ENCODE data around the gene ARSB.
A peak's percentile ranks its signal among the peaks of the same experiment; 100 is the strongest.

Gene ARSB

DNA sequence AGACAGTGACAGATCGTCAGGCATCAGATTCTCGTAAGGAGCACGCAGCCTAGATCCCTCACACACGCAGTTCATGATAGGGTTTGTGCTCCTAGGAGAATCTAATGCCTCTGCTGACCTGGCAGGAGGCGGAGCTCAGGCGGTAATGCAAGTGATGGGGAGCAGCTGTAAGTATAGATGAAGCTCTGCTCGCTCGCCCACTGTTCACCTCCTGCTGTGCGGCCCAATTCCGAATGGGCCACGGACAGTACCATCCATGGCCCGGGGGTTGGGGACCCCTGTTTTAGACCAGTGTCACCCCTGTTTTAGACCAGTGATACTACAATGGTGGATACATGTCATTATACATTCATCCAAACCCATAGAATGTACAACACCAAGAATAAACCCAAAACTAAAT is 4.0 kb upstream of the ARSB start:
- Histone ChIP-seq H4K91ac (ENCODE audit: low read depth, low read length) (no peak overlapping the region), H2BK5ac (ENCODE audit: low read depth, low read length, poor library complexity) (no peak overlapping the region), H3K4me1 (ENCODE audit: control insufficient read depth in 1 of 2, insufficient read depth in 2 of 2, low read length in 2 of 2) (peaks cover 2 to 4% of the 10 kb centered on the region in 2 experiments), H3K27me3 (ENCODE audit: insufficient read depth, low read length) (no peaks in the 10 kb centered on the region), H3K18ac (ENCODE audit: low read length) (no peak overlapping the region), H3K9ac (ENCODE audit: low read length) (no peak overlapping the region), H3K4me3 (ENCODE audit: low read depth, low read length) (no peak overlapping the region), H4K8ac (ENCODE audit: low read depth, low read length) (no peak overlapping the region), H2AFZ (ENCODE audit: insufficient read depth, low read length, poor library complexity) (no peak overlapping the region), H3K9me3 (ENCODE audit: insufficient read depth, low read depth, low read length) (no peaks in the 10 kb centered on the region), H3K79me2 (ENCODE audit: control insufficient read depth, insufficient read depth, low read length, poor library complexity) (peaks cover 4% of the 10 kb centered on the region), H3K27ac (ENCODE audit: low read depth, low read length) (no peak overlapping the region), H3K4ac (ENCODE audit: low read depth, low read length) (no peak overlapping the region), H3K23ac (ENCODE audit: low read length) (no peak overlapping the region), H3K14ac (ENCODE audit: low read length) (no peak overlapping the region), H2BK120ac (ENCODE audit: insufficient read depth, low read length, poor library complexity) (no peak overlapping the region), H3K36me3 (ENCODE audit: control insufficient read depth in 1 of 2, insufficient read depth in 2 of 2, low read length in 2 of 2) (no peaks in the 10 kb centered on the region), H3K79me1 (ENCODE audit: low read length) (peaks cover 9% of the 10 kb centered on the region), H3K4me2 (ENCODE audit: low read length) (no peak overlapping the region), H2BK12ac (ENCODE audit: low read length) (no peak overlapping the region), H2AK5ac (ENCODE audit: low read length) (no peak overlapping the region), H4K12ac (ENCODE audit: low read depth, low read length) (no peak overlapping the region)
- no peak for DNase-seq
- WGBS (ENCODE audit: extremely low coverage, insufficient coverage, insufficient read length), result no CpG with 5 or more reads among the region's 12 CpGs

DNA sequence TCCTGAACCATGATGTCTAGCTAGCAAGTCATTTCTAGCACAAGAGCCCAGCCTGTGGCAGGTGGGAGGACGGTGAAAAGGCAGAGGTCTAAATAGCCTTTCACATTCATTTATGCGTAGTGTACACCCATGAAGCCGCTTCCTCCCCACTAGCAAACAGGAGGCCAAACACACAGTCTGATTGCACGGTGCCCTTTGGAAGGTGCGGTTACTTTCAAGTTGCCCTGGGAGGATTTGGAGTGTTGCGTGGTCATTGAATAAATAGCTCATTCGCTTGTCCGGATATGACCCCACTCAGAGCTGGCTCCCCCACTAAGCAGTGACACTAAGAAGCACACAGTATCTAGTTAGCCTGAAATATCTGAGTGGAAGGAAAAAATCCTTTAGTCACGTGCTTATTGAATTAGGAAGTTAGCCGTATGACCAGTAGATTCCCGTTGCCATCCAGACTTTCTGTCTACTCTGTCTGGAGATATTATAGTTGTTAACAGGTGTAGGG is 664 bp upstream of the ARSB start:
- H3K9ac ChIP-seq (ENCODE audit: low read length), result no peak overlapping the region

DNA sequence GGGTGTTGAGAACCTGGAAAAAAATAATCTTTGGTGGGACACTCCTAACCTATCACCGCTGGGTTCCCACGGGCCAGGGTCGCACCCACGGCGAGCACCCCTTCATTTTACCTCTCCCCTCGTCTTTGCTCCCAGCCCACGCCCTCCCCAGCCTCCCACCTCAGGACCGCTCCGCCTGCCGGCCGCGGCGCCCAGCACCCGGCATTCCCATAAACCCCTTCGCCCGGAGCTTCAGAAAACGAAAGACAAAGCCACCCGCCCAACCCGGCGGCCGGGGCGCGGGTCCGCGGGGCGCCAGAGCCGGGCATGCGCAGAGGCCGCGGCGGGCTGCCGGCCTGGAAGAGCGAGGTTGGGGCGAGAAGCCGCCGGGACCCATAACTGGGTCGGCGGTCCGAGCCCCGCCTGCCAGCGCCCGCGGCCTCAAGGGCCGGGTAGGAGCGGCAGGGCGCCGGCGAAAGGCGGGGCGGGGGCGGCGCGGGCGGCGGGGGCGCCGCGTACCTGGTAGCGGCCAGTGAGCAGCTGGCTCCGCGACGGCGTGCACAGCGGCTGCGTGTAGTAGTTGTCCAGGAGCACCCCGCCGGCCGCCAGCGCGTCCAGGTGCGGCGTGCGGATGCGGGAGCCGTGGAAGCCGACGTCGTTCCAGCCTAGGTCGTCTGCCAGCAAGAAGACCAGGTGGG is 533 bp downstream of the ARSB start:
- Histone ChIP-seq H3K23ac (ENCODE audit: low read length) (no peak overlapping the region), H3K27ac (ENCODE audit: low read depth, low read length) (peak overlapping the region; percentile 92), H3K9ac (ENCODE audit: low read length) (peak overlapping the region; percentile 84), H3K9me3 (ENCODE audit: insufficient read depth, low read depth, low read length) (no peaks in the 10 kb centered on the region), H4K12ac (ENCODE audit: low read depth, low read length) (peak overlapping the region; percentile 90), H2BK5ac (ENCODE audit: low read depth, low read length, poor library complexity) (peak overlapping the region; percentile 58), H2BK12ac (ENCODE audit: low read length) (no peak overlapping the region), H3K4me1 (ENCODE audit: control insufficient read depth in 1 of 2, insufficient read depth in 2 of 2, low read length in 2 of 2) (peaks cover 2 to 6% of the 10 kb centered on the region in 2 experiments), H3K79me2 (ENCODE audit: control insufficient read depth, insufficient read depth, low read length, poor library complexity) (peaks cover 4% of the 10 kb centered on the region), H4K91ac (ENCODE audit: low read depth, low read length) (peak overlapping the region; percentile 88), H4K8ac (ENCODE audit: low read depth, low read length) (peak overlapping the region; percentile 78), H3K79me1 (ENCODE audit: low read length) (peaks cover 9% of the 10 kb centered on the region), H3K14ac (ENCODE audit: low read length) (peak overlapping the region; percentile 74), H3K4me3 (ENCODE audit: low read depth, low read length) (peak overlapping the region; percentile 87), H2AK5ac (ENCODE audit: low read length) (no peak overlapping the region), H2AFZ (ENCODE audit: insufficient read depth, low read length, poor library complexity) (peak overlapping the region; percentile 80), H3K4me2 (ENCODE audit: low read length) (peak overlapping the region; percentile 83), H2BK120ac (ENCODE audit: insufficient read depth, low read length, poor library complexity) (peak overlapping the region; percentile 40), H3K18ac (ENCODE audit: low read length) (peak overlapping the region; percentile 63), H3K4ac (ENCODE audit: low read depth, low read length) (peak overlapping the region; percentile 30), H3K27me3 (ENCODE audit: insufficient read depth, low read length) (no peaks in the 10 kb centered on the region), H3K36me3 (ENCODE audit: control insufficient read depth in 1 of 2, insufficient read depth in 2 of 2, low read length in 2 of 2) (no peaks in the 10 kb centered on the region)
- peak; percentile 68 to 76 for DNase-seq
- no CpG with 5 or more reads among the region's 79 CpGs for WGBS (ENCODE audit: extremely low coverage, insufficient coverage, insufficient read length)

More for the DNA sequence above, 664 bp upstream of the ARSB start:
- H3K79me2 ChIP-seq (ENCODE audit: control insufficient read depth, insufficient read depth, low read length, poor library complexity), result peaks cover 4% of the 10 kb centered on the region
- H3K18ac ChIP-seq (ENCODE audit: low read length), result no peak overlapping the region
- no peaks in the 10 kb centered on the region for H3K27me3 ChIP-seq (ENCODE audit: insufficient read depth, low read length)
- H3K9me3 ChIP-seq (ENCODE audit: insufficient read depth, low read depth, low read length), result no peaks in the 10 kb centered on the region
- no peak overlapping the region for H4K12ac ChIP-seq (ENCODE audit: low read depth, low read length)
- peak; percentile 35 to 55 for DNase-seq
- WGBS (ENCODE audit: extremely low coverage, insufficient coverage, insufficient read length), result no CpG with 5 or more reads among the region's 11 CpGs
- H2AFZ ChIP-seq (ENCODE audit: insufficient read depth, low read length, poor library complexity), result no peak overlapping the region
- H4K8ac ChIP-seq (ENCODE audit: low read depth, low read length), result no peak overlapping the region
- peak overlapping the region; percentile 33 for H3K4me3 ChIP-seq (ENCODE audit: low read depth, low read length)
- no peak overlapping the region for H3K14ac ChIP-seq (ENCODE audit: low read length)
- peaks cover 2 to 6% of the 10 kb centered on the region in 2 experiments for H3K4me1 ChIP-seq (ENCODE audit: control insufficient read depth in 1 of 2, insufficient read depth in 2 of 2, low read length in 2 of 2)
- no peaks in the 10 kb centered on the region for H3K36me3 ChIP-seq (ENCODE audit: control insufficient read depth in 1 of 2, insufficient read depth in 2 of 2, low read length in 2 of 2)
- no peak overlapping the region for H2BK5ac ChIP-seq (ENCODE audit: low read depth, low read length, poor library complexity)
- no peak overlapping the region for H3K4ac ChIP-seq (ENCODE audit: low read depth, low read length)
- H2BK12ac ChIP-seq (ENCODE audit: low read length), result no peak overlapping the region
- no peak overlapping the region for H3K23ac ChIP-seq (ENCODE audit: low read length)
- H3K4me2 ChIP-seq (ENCODE audit: low read length), result peak overlapping the region; percentile 83
- peaks cover 9% of the 10 kb centered on the region for H3K79me1 ChIP-seq (ENCODE audit: low read length)
- H2AK5ac ChIP-seq (ENCODE audit: low read length), result no peak overlapping the region
- H2BK120ac ChIP-seq (ENCODE audit: insufficient read depth, low read length, poor library complexity), result no peak overlapping the region
- H4K91ac ChIP-seq (ENCODE audit: low read depth, low read length), result no peak overlapping the region
- H3K27ac ChIP-seq (ENCODE audit: low read depth, low read length), result no peak overlapping the region

DNA sequence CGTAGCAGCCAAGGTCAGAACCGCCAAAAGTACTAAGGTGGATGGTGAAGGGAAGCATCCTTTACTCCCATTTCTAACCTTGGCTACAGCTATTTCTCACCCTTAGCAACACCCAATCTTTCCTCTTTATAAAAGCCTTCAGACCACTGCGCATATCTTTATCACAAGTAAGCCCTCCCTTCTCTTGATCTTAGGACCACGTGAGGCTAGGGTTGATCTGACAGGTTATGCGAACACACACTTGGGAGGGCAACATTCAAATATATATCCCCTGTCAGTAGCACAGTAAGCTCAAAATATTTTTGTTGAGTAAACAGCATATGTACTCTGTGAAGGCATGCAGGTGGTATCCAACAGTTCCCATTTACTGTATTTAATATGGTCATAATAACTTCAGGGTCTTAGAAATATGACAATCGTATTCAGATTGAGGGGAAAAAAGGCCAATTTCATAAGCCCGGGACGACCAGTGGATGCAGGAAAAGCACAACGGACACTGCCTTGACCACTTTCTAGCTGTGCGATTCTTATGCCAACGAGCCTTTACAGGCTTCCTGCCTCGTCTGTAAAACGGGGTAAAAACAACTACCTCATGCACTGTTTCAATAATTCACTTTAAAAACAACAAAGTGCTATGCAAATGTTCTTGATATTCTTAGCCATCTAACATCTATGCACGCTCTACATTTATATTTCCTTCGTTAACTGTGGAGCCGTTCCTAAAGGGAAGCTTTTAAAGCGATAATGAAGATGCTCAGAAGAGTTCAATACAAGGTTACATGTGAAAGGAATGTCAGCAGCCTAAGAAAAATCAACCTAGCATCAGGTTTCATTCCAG is 1.3 kb downstream of the ARSB start:
- WGBS (ENCODE audit: extremely low coverage, insufficient coverage, insufficient read length), result no CpG with 5 or more reads among the region's 17 CpGs

More for the DNA sequence above, 1.3 kb downstream of the ARSB start:
- no peak overlapping the region for H4K91ac ChIP-seq (ENCODE audit: low read depth, low read length)
- H3K4ac ChIP-seq (ENCODE audit: low read depth, low read length), result no peak overlapping the region
- H3K79me2 ChIP-seq (ENCODE audit: control insufficient read depth, insufficient read depth, low read length, poor library complexity), result peaks cover 4% of the 10 kb centered on the region
- H4K12ac ChIP-seq (ENCODE audit: low read depth, low read length), result no peak overlapping the region
- peaks cover 2 to 6% of the 10 kb centered on the region in 2 experiments for H3K4me1 ChIP-seq (ENCODE audit: control insufficient read depth in 1 of 2, insufficient read depth in 2 of 2, low read length in 2 of 2)
- H2BK12ac ChIP-seq (ENCODE audit: low read length), result no peak overlapping the region
- no peak overlapping the region for H2AFZ ChIP-seq (ENCODE audit: insufficient read depth, low read length, poor library complexity)
- no peak overlapping the region for H2BK120ac ChIP-seq (ENCODE audit: insufficient read depth, low read length, poor library complexity)
- H3K9me3 ChIP-seq (ENCODE audit: insufficient read depth, low read depth, low read length), result no peaks in the 10 kb centered on the region
- H3K4me3 ChIP-seq (ENCODE audit: low read depth, low read length), result peak overlapping the region; percentile 87
- peak in 1 of 2 donors; percentile 23 for DNase-seq
- H3K18ac ChIP-seq (ENCODE audit: low read length), result no peak overlapping the region
- H2AK5ac ChIP-seq (ENCODE audit: low read length), result no peak overlapping the region
- H2BK5ac ChIP-seq (ENCODE audit: low read depth, low read length, poor library complexity), result no peak overlapping the region
- no peaks in the 10 kb centered on the region for H3K27me3 ChIP-seq (ENCODE audit: insufficient read depth, low read length)
- peak overlapping the region; percentile 83 for H3K4me2 ChIP-seq (ENCODE audit: low read length)
- no peaks in the 10 kb centered on the region for H3K36me3 ChIP-seq (ENCODE audit: control insufficient read depth in 1 of 2, insufficient read depth in 2 of 2, low read length in 2 of 2)
- H3K9ac ChIP-seq (ENCODE audit: low read length), result peak overlapping the region; percentile 12
- peaks cover 9% of the 10 kb centered on the region for H3K79me1 ChIP-seq (ENCODE audit: low read length)
- H3K14ac ChIP-seq (ENCODE audit: low read length), result no peak overlapping the region
- H4K8ac ChIP-seq (ENCODE audit: low read depth, low read length), result peak overlapping the region; percentile 78
- H3K27ac ChIP-seq (ENCODE audit: low read depth, low read length), result peak overlapping the region; percentile 92
- no peak overlapping the region for H3K23ac ChIP-seq (ENCODE audit: low read length)

All from trophoblast cell (in vitro differentiated cells and primary cell).